GM12878 (cell line): ENCODE data around the gene UTF1. TPM values are rescaled to one million over a fixed set of nuclear protein-coding genes. Genes with fewer than 3 reads are reported as not detected.

Experiments
- ATAC-seq: fragments of 200-7000 bp; cut with Tn5 transposase; 3 replicates; pipeline ENCODE4 v1.9.1; 2020; ENCODE audit warnings: mild to moderate bottlenecking, moderate library complexity
- BruUV-seq: library from RNA; stranded (reverse); fragments of 400-500 nt; replicated peaks from 2 replicates; lab custom pipeline; 2021; lab: Mats Ljungman, UMichigan
- CTCF ChIA-PET: fragments of 300-600 bp; sonication (Branson Sonifier 250); formaldehyde crosslinking; extraction: SDS; loops from one replicate; lab custom pipeline; 2021; ENCODE audit warnings: inconsistent platforms; lab: Yijun Ruan, JAX
- POLR2A ChIA-PET: fragments of 350-600 bp; formaldehyde crosslinking; extraction: SDS; loops from one replicate; lab custom pipeline; 2021; ENCODE audit warnings: inconsistent platforms; lab: Charles Lee
- RAD21 ChIA-PET: fragments of 300-600 bp; sonication (Branson Sonifier 250); formaldehyde crosslinking; loops from one replicate; lab custom pipeline; 2023; ENCODE audit warnings: antibody characterized with exemption; ENCODE audit not compliant: unreplicated experiment; lab: Charles Lee
- SMC1A ChIA-PET: fragments of 300-600 bp; sonication (Branson Sonifier 250); formaldehyde crosslinking; loops from one replicate; lab custom pipeline; 2023; ENCODE audit not compliant: unreplicated experiment, uncharacterized antibody; lab: Charles Lee
- DNase-seq: peaks from one replicate; pipeline ENCODE4 v3.0.0-alpha.2; 2011; ENCODE audit warnings: low read depth, low spot score
- FAIRE-seq: peaks from 3 replicates; lab custom pipeline; 2011; peaks lifted over from hg19 to GRCh38; lab: Jason Lieb, UNC
- H2AFZ ChIP-seq: 2 replicates; pipeline ENCODE4 v1.6.0; 2011; ENCODE audit warnings: low read depth, low read length, control low read depth; ENCODE audit not compliant: control insufficient read depth
- H3K27ac ChIP-seq: 2 replicates; pipeline ENCODE4 v1.5.1; 2011; ENCODE audit warnings: control low read depth; ENCODE audit not compliant: control insufficient read depth, insufficient read depth
- H3K27me3 ChIP-seq, 2 experiments: replicated peaks in 1 of 2; 2 replicates each; pipeline versions ENCODE4 v1.6.0 to v1.6.1; 2011; ENCODE audit warnings: low read length in 1 of 2; ENCODE audit not compliant: control insufficient read depth in 2 of 2, insufficient read depth in 2 of 2
- H3K36me3 ChIP-seq, 2 experiments: 2 replicates each; pipeline ENCODE4 v1.5.1; 2011; ENCODE audit warnings: low read length in 1 of 2; ENCODE audit not compliant: control insufficient read depth in 2 of 2, insufficient read depth in 2 of 2
- H3K4me1 ChIP-seq: 2 replicates; pipeline ENCODE4 v1.6.1; 2011; ENCODE audit warnings: mild to moderate bottlenecking, low read length, moderate library complexity, mixed read lengths; ENCODE audit not compliant: control insufficient read depth, insufficient read depth
- H3K4me2 ChIP-seq: 2 replicates; pipeline ENCODE4 v1.6.0; 2011; ENCODE audit warnings: control low read depth; ENCODE audit not compliant: control insufficient read depth, insufficient read depth
- H3K4me3 ChIP-seq: fragments of 200-600 bp; sonication (generic); 2 replicates; pipeline ENCODE4 v1.5.1; 2016
- H3K79me2 ChIP-seq: 2 replicates; pipeline ENCODE4 v1.6.0; 2011; ENCODE audit warnings: low read length; ENCODE audit not compliant: control insufficient read depth, insufficient read depth
- H3K9ac ChIP-seq: 2 replicates; pipeline ENCODE4 v1.8.0; 2011; ENCODE audit warnings: low read length, control low read depth, mixed read lengths; ENCODE audit not compliant: control insufficient read depth, insufficient read depth
- H3K9me3 ChIP-seq: replicated peaks from 3 replicates; pipeline ENCODE4 v1.5.1; 2011; ENCODE audit warnings: mild to moderate bottlenecking, low read length; ENCODE audit not compliant: control insufficient read depth, insufficient read depth
- H4K20me1 ChIP-seq: 2 replicates; pipeline ENCODE4 v1.6.0; 2011; ENCODE audit not compliant: control insufficient read depth, insufficient read depth
- BCL3 ChIP-seq: IDR thresholded peaks from 2 replicates; pipeline ENCODE4 v1.6.1; 2011; ENCODE audit warnings: borderline replicate concordance, low read depth, mild to moderate bottlenecking, moderate library complexity, low read length; ENCODE audit not compliant: insufficient read depth, poor library complexity, severe bottlenecking
- CBX3 ChIP-seq: fragments of 200-600 bp; sonication (generic); IDR thresholded peaks from 2 replicates; pipeline ENCODE4 v1.6.1; 2016; ENCODE audit warnings: low read depth, borderline replicate concordance
- CHD1 ChIP-seq: IDR thresholded peaks from 2 replicates; pipeline ENCODE4 v1.6.1; 2012; ENCODE audit warnings: low read depth, low read length, improper control_type of control experiment
- HCFC1 ChIP-seq: fragments of 150-350 bp; IDR thresholded peaks from 2 replicates; pipeline ENCODE4 v1.6.1; 2014; ENCODE audit warnings: low read length
- IKZF1 ChIP-seq: fragments of 450-650 bp; conservative IDR thresholded peaks from 2 replicates; pipeline ENCODE4 v1.6.1; 2017; ENCODE audit warnings: antibody characterized with exemption, mild to moderate bottlenecking
- NFIC ChIP-seq: IDR thresholded peaks from 2 replicates; pipeline ENCODE4 v1.6.1; 2012; ENCODE audit warnings: low read depth, mild to moderate bottlenecking, inconsistent platforms, low read length, moderate library complexity
- POLR2AphosphoS2 ChIP-seq: IDR thresholded peaks from 2 replicates; pipeline ENCODE4 v1.6.1; 2011; ENCODE audit warnings: low read depth, mild to moderate bottlenecking, low read length, improper control_type of control experiment, moderate library complexity
- RBBP5 ChIP-seq: fragments of 200-600 bp; sonication (generic); conservative IDR thresholded peaks from 2 replicates; pipeline ENCODE4 v1.6.1; 2016
- SIX5 ChIP-seq: IDR thresholded peaks from 2 replicates; pipeline ENCODE4 v1.6.1; 2011; ENCODE audit warnings: mild to moderate bottlenecking, low read depth, low read length, moderate library complexity; ENCODE audit not compliant: severe bottlenecking
- SMAD5 ChIP-seq: IDR thresholded peaks from 2 replicates; pipeline ENCODE4 v1.6.1; 2016; ENCODE audit warnings: antibody characterized with exemption, low read depth
- TBL1XR1 ChIP-seq: IDR thresholded peaks from 2 replicates; pipeline ENCODE4 v1.6.1; 2012; ENCODE audit warnings: low read depth, low read length, improper control_type of control experiment
- ZNF207 ChIP-seq: fragments of 450-650 bp; IDR thresholded peaks from 2 replicates; pipeline ENCODE4 v1.6.1; 2014; ENCODE audit warnings: antibody characterized with exemption, mild to moderate bottlenecking, borderline replicate concordance
- WGBS: methylation state at CpG from one replicate; pipeline ENCODE4 v1.1.6; 2016; ENCODE audit warnings: low lambda C conversion rate; ENCODE audit not compliant: insufficient replicate concordance, insufficient coverage; ENCODE audit errors: missing lambda C conversion rate; 5-methylcytosine and 5-hydroxymethylcytosine counted together
- in situ Hi-C: fragments of 300-500 bp; cut with MboI; formaldehyde crosslinking; loops from 9 replicates; pipeline ENCODE4 v1.14.3; 2018; ENCODE audit warnings: mixed read lengths
- intact Hi-C: fragments of 100-400 bp; cut with micrococcal nuclease; formaldehyde crosslinking; loops from one replicate; pipeline ENCODE4 v1.14.2; 2022; ENCODE audit not compliant: unreplicated experiment
- polyA plus RNA-seq, 11 experiments: library from polyadenylated mRNA; depleted of rRNA in 4 of 11; unstranded in 6 of 11; stranded (reverse) in 5 of 11; fragments of >200 nt; fragmentation: Nextera tagmentation in 4 of 11; fragmentation: Illumina TruSeq in 1 of 11; extraction: Ambion mirVana in 4 of 11; extraction: Trizol in 1 of 11; gene quantifications; 1 replicate in 1 of 11; 2 replicates in 10 of 11; pipeline versions ENCODE4 v1.2.1 to v1.2.3, GENCODE V29; 2011 to 2016; ENCODE audit warnings: inconsistent platforms in 2 of 11, missing spikeins in 2 of 11, low read depth in 1 of 11
- total RNA-seq, 4 experiments: library from RNA; depleted of rRNA in 3 of 4; stranded (reverse); fragments of >200 nt in 3 of 4; fragmentation: Illumina TruSeq in 1 of 4; extraction: Trizol in 1 of 4; gene quantifications; 2 replicates each; pipeline versions ENCODE4 v1.2.1 to v1.2.3, GENCODE V29; 2013 to 2021
- TF ChIP-seq, protein P1 (sequence below): IDR thresholded peaks from 2 replicates; pipeline ENCODE4 v1.6.1; 2011; ENCODE audit warnings: low read depth, mild to moderate bottlenecking, low read length, moderate library complexity, borderline replicate concordance; ENCODE audit errors: extremely low read depth
- TF ChIP-seq, protein P2 (sequence below): fragments of 450-650 bp; IDR thresholded peaks from 2 replicates; pipeline ENCODE4 v1.6.1; 2014; ENCODE audit warnings: mild to moderate bottlenecking
- TF ChIP-seq, protein P3 (sequence below): IDR thresholded peaks from 2 replicates; pipeline ENCODE4 v1.6.1; 2012; ENCODE audit warnings: mild to moderate bottlenecking, low read depth, low read length

Gene UTF1
- total and polyA plus RNA-seq, 10 of the 15 experiments (the other 5 are each of a cell fraction or from before 2014, with no cell fraction given), result not detected

- TF ChIP-seq BCL3 (no peak), CHD1 (no peak), TBL1XR1 (no peak)
Observed at GRCh38 chr10:133201948-133202725, 27.9 kb upstream of the UTF1 start (continued).

GRCh38 chr10:133202778-133203651, 27.0 kb upstream of the UTF1 start:
- no peak overlapping the region for H3K4me2 ChIP-seq
- FAIRE-seq, result no peak
- ChIA-PET SMC1A (no interaction called here), RAD21 (no interaction called here), CTCF (no interaction called here), POLR2A (no interaction called here)
- DNase-seq, result no peak
- H3K4me1 ChIP-seq, result no peaks in the 10 kb centered on the region
- H3K9ac ChIP-seq, result no peak overlapping the region
- H3K36me3 ChIP-seq, result no peaks in the 10 kb centered on the region
- H3K79me2 ChIP-seq, result no peaks in the 10 kb centered on the region
- no peaks in the 10 kb centered on the region for H4K20me1 ChIP-seq
- BruUV-seq, result no TSS peak
- intact Hi-C loops (no loop called here), in situ Hi-C loops (no loop called here)
- no peak overlapping the region for H2AFZ ChIP-seq
- no peaks in the 10 kb centered on the region for H3K27me3 ChIP-seq
- H3K4me3 ChIP-seq, result no peak overlapping the region
- WGBS, result 49% methylated on average over 43 of the region's 62 CpGs
- no peaks in the 10 kb centered on the region for H3K9me3 ChIP-seq
- H3K27ac ChIP-seq, result no peak overlapping the region
- ATAC-seq, result no peak
- TF ChIP-seq, protein P1, sequence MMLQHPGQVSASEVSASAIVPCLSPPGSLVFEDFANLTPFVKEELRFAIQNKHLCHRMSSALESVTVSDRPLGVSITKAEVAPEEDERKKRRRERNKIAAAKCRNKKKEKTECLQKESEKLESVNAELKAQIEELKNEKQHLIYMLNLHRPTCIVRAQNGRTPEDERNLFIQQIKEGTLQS, result no peak
- no peak for TF ChIP-seq SMAD5
- no peak for TF ChIP-seq NFIC
- TF ChIP-seq CBX3, result no peak
- no peak for TF ChIP-seq ZNF207
- TF ChIP-seq, protein P2, sequence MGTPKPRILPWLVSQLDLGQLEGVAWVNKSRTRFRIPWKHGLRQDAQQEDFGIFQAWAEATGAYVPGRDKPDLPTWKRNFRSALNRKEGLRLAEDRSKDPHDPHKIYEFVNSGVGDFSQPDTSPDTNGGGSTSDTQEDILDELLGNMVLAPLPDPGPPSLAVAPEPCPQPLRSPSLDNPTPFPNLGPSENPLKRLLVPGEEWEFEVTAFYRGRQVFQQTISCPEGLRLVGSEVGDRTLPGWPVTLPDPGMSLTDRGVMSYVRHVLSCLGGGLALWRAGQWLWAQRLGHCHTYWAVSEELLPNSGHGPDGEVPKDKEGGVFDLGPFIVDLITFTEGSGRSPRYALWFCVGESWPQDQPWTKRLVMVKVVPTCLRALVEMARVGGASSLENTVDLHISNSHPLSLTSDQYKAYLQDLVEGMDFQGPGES, result no peak
- TF ChIP-seq IKZF1, result no peak
- TF ChIP-seq RBBP5, result no peak
- no peak for TF ChIP-seq POLR2AphosphoS2
- TF ChIP-seq HCFC1, result no peak
- TF ChIP-seq, protein P3, sequence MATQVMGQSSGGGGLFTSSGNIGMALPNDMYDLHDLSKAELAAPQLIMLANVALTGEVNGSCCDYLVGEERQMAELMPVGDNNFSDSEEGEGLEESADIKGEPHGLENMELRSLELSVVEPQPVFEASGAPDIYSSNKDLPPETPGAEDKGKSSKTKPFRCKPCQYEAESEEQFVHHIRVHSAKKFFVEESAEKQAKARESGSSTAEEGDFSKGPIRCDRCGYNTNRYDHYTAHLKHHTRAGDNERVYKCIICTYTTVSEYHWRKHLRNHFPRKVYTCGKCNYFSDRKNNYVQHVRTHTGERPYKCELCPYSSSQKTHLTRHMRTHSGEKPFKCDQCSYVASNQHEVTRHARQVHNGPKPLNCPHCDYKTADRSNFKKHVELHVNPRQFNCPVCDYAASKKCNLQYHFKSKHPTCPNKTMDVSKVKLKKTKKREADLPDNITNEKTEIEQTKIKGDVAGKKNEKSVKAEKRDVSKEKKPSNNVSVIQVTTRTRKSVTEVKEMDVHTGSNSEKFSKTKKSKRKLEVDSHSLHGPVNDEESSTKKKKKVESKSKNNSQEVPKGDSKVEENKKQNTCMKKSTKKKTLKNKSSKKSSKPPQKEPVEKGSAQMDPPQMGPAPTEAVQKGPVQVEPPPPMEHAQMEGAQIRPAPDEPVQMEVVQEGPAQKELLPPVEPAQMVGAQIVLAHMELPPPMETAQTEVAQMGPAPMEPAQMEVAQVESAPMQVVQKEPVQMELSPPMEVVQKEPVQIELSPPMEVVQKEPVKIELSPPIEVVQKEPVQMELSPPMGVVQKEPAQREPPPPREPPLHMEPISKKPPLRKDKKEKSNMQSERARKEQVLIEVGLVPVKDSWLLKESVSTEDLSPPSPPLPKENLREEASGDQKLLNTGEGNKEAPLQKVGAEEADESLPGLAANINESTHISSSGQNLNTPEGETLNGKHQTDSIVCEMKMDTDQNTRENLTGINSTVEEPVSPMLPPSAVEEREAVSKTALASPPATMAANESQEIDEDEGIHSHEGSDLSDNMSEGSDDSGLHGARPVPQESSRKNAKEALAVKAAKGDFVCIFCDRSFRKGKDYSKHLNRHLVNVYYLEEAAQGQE, result no peak
- no peak for TF ChIP-seq SIX5
